A549 (cell line): Measurements from ENCODE around the gene TEX44. TPM values are rescaled to one million over a fixed set of nuclear protein-coding genes. Genes with fewer than 3 reads are reported as not detected.

Experiments used
- ATAC-seq, 2 experiments: fragments of 200-7000 bp in 1 of 2; fragments of >200 bp in 1 of 2; cut with Nextera tagmentation in 1 of 2; cut with Tn5 transposase in 1 of 2; 3 replicates each; pipeline versions ENCODE4 v1.8.0 to v1.9.1; 2018 to 2020; ENCODE audit warnings: mild to moderate bottlenecking in 1 of 2, moderate library complexity in 1 of 2
- CTCF ChIA-PET: fragments of 300-600 bp; sonication (Branson Sonifier 250); formaldehyde crosslinking; extraction: SDS; loops from one replicate; lab custom pipeline; 2021; ENCODE audit warnings: antibody characterized with exemption, inconsistent platforms; lab: Yijun Ruan, JAX
- POLR2A ChIA-PET: fragments of 350-600 bp; formaldehyde crosslinking; extraction: SDS; loops from one replicate; lab custom pipeline; 2021; ENCODE audit warnings: antibody characterized with exemption, inconsistent platforms; lab: Yijun Ruan, JAX
- DNase-seq, 2 experiments: peaks; one replicate each; pipeline versions ENCODE4 v3.0.0 to v3.0.0-alpha.2; 2011 to 2016; ENCODE audit warnings: low read depth in 1 of 2, low spot score in 1 of 2
- FAIRE-seq: peaks from 2 replicates; lab custom pipeline; 2011; peaks lifted over from hg19 to GRCh38; lab: Jason Lieb, UNC
- H3K27ac ChIP-seq, 2 experiments: fragments of >200 bp; sonication (Bioruptor Twin); formaldehyde crosslinking; 3 replicates each; pipeline ENCODE4 v1.5.1; 2016 to 2017
- H3K4me1 ChIP-seq: fragments of >200 bp; sonication (Bioruptor Twin); formaldehyde crosslinking; 3 replicates; pipeline ENCODE4 v1.6.1; 2016
- H3K4me2 ChIP-seq: fragments of >200 bp; sonication (Bioruptor Twin); formaldehyde crosslinking; 3 replicates; pipeline ENCODE4 v1.6.1; 2016
- H3K4me3 ChIP-seq: fragments of >200 bp; sonication (Bioruptor Twin); formaldehyde crosslinking; 3 replicates; pipeline ENCODE4 v1.5.1; 2016
- H3K9me3 ChIP-seq: fragments of >200 bp; sonication (Bioruptor Twin); formaldehyde crosslinking; 3 replicates; pipeline ENCODE4 v1.6.1; 2016
- CBX2 ChIP-seq: fragments of 200-600 bp; sonication (generic); IDR thresholded peaks from 2 replicates; pipeline ENCODE4 v1.6.1; 2016; ENCODE audit warnings: low read depth, mild to moderate bottlenecking, borderline replicate concordance
- CHD4 ChIP-seq: fragments of 200-600 bp; sonication (generic); IDR thresholded peaks from 2 replicates; pipeline ENCODE4 v1.6.1; 2016; ENCODE audit warnings: antibody characterized with exemption, mild to moderate bottlenecking, borderline replicate concordance
- ESRRA ChIP-seq: fragments of 150-350 bp; IDR thresholded peaks from 2 replicates; pipeline ENCODE4 v1.6.1; 2014; ENCODE audit warnings: mild to moderate bottlenecking, low read length, borderline replicate concordance
- GATA3 ChIP-seq: IDR thresholded peaks from 2 replicates; pipeline ENCODE4 v1.6.1; 2012; ENCODE audit warnings: borderline replicate concordance
- HEYL ChIP-seq: fragments of 250-450 bp; sonication (Bioruptor Pico); IDR thresholded peaks from 2 replicates; pipeline ENCODE4 v1.8.0; 2021; ENCODE audit warnings: mild to moderate bottlenecking, moderate library complexity
- MAZ ChIP-seq: fragments of 150-350 bp; IDR thresholded peaks from 2 replicates; pipeline ENCODE4 v1.6.1; 2014; ENCODE audit warnings: antibody characterized with exemption, low read depth, low read length, borderline replicate concordance
- NFE2L2 ChIP-seq: fragments of 150-350 bp; conservative IDR thresholded peaks from 2 replicates; pipeline ENCODE4 v1.6.1; 2014; ENCODE audit warnings: low read length
- PHF8 ChIP-seq: fragments of 200-600 bp; sonication (generic); IDR thresholded peaks from 2 replicates; pipeline ENCODE4 v1.6.1; 2016; ENCODE audit warnings: low read depth, mild to moderate bottlenecking, antibody characterized with exemption, moderate library complexity, borderline replicate concordance
- SMC3 ChIP-seq: fragments of >200 bp; sonication (Bioruptor Twin); formaldehyde crosslinking; IDR thresholded peaks from 3 replicates; pipeline ENCODE4 v1.6.1; 2018; ENCODE audit warnings: inconsistent platforms
- ZFP36 ChIP-seq: fragments of 450-650 bp; IDR thresholded peaks from 2 replicates; pipeline ENCODE4 v1.6.1; 2014; ENCODE audit warnings: borderline replicate concordance; ENCODE audit not compliant: partially characterized antibody
- ZNF302 ChIP-seq: fragments of 250-450 bp; sonication (Bioruptor Pico); IDR thresholded peaks from 2 replicates; pipeline ENCODE4 v1.9.0; 2021; ENCODE audit warnings: inconsistent platforms, mild to moderate bottlenecking, moderate library complexity
- WGBS: methylation state at CpG from one replicate; pipeline ENCODE4 v1.1.6; 2017; ENCODE audit errors: missing lambda C conversion rate; 5-methylcytosine and 5-hydroxymethylcytosine counted together
- polyA plus RNA-seq, 4 experiments: library from polyadenylated mRNA; depleted of rRNA in 3 of 4; stranded (reverse); fragments of >200 nt; fragmentation: RNase III in 1 of 4; extraction: RNeasy Plus Mini Kit Qiagen cat#74134 plus additional on column Dnase treatment in 1 of 4; gene quantifications; 2 replicates in 3 of 4; 3 replicates in 1 of 4; pipeline ENCODE4 v1.2.3, GENCODE V29; 2011 to 2017
- TF ChIP-seq, protein P1 (sequence below): fragments of >200 bp; sonication (Bioruptor Twin); formaldehyde crosslinking; IDR thresholded peaks from 3 replicates; pipeline ENCODE4 v1.6.1; 2016
- TF ChIP-seq, protein P2 (sequence below): fragments of 150-350 bp; IDR thresholded peaks from 2 replicates; pipeline ENCODE4 v1.6.1; 2014; ENCODE audit warnings: low read depth, mild to moderate bottlenecking, low read length
- TF ChIP-seq, protein P3 (sequence below): fragments of 250-450 bp; sonication (Bioruptor Pico); IDR thresholded peaks from 2 replicates; pipeline ENCODE4 v1.5.0; 2020; ENCODE audit warnings: low read depth, mild to moderate bottlenecking, moderate library complexity
- TF ChIP-seq, protein P4 (sequence below): IDR thresholded peaks from 2 replicates; pipeline ENCODE4 v1.6.1; 2012; ENCODE audit warnings: low read depth, borderline replicate concordance
- TF ChIP-seq, protein P5 (sequence below): fragments of 200-600 bp; sonication (generic); IDR thresholded peaks from 2 replicates; pipeline ENCODE4 v1.6.1; 2016; ENCODE audit warnings: antibody characterized with exemption, mild to moderate bottlenecking, moderate library complexity

The TEX44 gene
- polyA plus RNA-seq, 2 of the 4 experiments (the other 2 are of a cell fraction) = not detected

DNA sequence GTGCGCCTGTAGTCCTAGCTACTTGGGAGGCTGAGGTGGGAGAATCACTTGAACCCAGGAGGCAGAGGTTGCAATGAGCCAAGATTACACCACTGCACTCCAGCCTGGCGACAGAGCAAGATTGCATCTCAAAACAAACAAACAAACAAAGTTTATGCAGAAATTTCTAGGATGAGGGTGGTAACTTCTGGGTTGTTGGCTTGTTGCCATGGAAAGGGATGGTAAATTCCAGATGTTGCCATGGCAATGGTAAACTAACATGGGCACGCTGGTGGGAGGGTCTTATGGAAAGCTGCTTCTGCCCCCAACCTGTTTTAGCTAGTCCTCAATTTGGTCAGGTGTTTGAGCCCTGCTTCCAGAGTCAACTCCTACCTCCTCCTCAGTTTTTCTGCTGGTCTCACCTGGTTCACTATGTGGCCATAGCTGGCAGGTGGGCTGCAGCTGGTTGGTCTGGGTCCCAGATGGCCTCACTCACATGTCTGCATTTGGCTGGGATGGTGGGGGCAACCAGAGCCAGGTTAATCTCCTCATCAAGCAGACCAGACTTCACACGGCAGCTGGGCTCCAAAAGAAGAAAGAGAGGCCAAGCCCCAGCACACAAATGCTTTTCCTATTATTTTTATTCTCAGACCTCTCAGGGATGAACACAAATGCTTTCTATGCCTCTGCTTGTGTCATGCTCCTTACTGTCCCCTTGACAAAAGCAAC lies 26.6 kb upstream of the TEX44 start:
- no peak for ATAC-seq
- no peak for FAIRE-seq
- DNase-seq = peak in 1 of 2 experiments; percentile 40
- Histone ChIP-seq H3K27ac (no peak overlapping the region), H3K4me2 (no peak overlapping the region), H3K4me3 (no peak overlapping the region), H3K9me3 (no peaks in the 10 kb centered on the region), H3K4me1 (no peaks in the 10 kb centered on the region)
- ChIA-PET POLR2A (no interaction called here), CTCF (interaction anchor here (0.9 to 15.7 kb wide), 8 partner anchors 9 to 234 kb away, joined by 3 to 208 read pairs (median 4); partner anchors contain the start of gene TEX44)
- TF ChIP-seq PHF8 (no peak), MAZ (no peak), NFE2L2 (no peak)
- TF ChIP-seq, protein P1, sequence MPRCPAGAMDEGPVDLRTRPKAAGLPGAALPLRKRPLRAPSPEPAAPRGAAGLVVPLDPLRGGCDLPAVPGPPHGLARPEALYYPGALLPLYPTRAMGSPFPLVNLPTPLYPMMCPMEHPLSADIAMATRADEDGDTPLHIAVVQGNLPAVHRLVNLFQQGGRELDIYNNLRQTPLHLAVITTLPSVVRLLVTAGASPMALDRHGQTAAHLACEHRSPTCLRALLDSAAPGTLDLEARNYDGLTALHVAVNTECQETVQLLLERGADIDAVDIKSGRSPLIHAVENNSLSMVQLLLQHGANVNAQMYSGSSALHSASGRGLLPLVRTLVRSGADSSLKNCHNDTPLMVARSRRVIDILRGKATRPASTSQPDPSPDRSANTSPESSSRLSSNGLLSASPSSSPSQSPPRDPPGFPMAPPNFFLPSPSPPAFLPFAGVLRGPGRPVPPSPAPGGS = no peak
- TF ChIP-seq, protein P2, sequence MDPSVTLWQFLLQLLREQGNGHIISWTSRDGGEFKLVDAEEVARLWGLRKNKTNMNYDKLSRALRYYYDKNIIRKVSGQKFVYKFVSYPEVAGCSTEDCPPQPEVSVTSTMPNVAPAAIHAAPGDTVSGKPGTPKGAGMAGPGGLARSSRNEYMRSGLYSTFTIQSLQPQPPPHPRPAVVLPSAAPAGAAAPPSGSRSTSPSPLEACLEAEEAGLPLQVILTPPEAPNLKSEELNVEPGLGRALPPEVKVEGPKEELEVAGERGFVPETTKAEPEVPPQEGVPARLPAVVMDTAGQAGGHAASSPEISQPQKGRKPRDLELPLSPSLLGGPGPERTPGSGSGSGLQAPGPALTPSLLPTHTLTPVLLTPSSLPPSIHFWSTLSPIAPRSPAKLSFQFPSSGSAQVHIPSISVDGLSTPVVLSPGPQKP = no peak
- TF ChIP-seq, all 56 proteins: peak for 0
- WGBS = 53% methylated on average over 4 of the region's 4 CpGs

GRCh38 chr2:231567159-231567558 lies 25.5 kb upstream of the TEX44 start:
- CTCF ChIA-PET = interaction anchor here (1.2 to 15.7 kb wide), 5 partner anchors 8 to 106 kb away, joined by 3 to 208 read pairs (median 5); partner anchors contain the start of gene TEX44

GRCh38 chr2:231568098-231568784 lies 24.4 kb upstream of the TEX44 start:
- Histone ChIP-seq H3K27ac (no peak overlapping the region), H3K9me3 (no peaks in the 10 kb centered on the region), H3K4me3 (no peak overlapping the region), H3K4me2 (no peak overlapping the region), H3K4me1 (no peaks in the 10 kb centered on the region)
- WGBS = 88% methylated on average over 4 of the region's 6 CpGs
- ATAC-seq = peak; percentile 15 to 42; a peak in 1 of 6 replicates
- DNase-seq = no peak
- ChIA-PET POLR2A (no interaction called here), CTCF (interaction anchor here (1.0 to 15.7 kb wide), 7 partner anchors 8 to 156 kb away, joined by 3 to 208 read pairs (median 3); partner anchors contain the start of gene TEX44)
- FAIRE-seq = no peak
- TF ChIP-seq HEYL (CRISPR knock-in tag) (no peak), GATA3 (no peak), SMC3 (no peak), CHD4 (no peak), ESRRA (no peak), CBX2 (no peak), ZNF302 (no peak), ZFP36 (no peak)
- TF ChIP-seq, protein P1 = no peak
- TF ChIP-seq, protein P2 = no peak
- TF ChIP-seq, protein P3, sequence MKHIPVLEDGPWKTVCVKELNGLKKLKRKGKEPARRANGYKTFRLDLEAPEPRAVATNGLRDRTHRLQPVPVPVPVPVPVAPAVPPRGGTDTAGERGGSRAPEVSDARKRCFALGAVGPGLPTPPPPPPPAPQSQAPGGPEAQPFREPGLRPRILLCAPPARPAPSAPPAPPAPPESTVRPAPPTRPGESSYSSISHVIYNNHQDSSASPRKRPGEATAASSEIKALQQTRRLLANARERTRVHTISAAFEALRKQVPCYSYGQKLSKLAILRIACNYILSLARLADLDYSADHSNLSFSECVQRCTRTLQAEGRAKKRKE (CRISPR knock-in tag) = no peak
- TF ChIP-seq, protein P4, sequence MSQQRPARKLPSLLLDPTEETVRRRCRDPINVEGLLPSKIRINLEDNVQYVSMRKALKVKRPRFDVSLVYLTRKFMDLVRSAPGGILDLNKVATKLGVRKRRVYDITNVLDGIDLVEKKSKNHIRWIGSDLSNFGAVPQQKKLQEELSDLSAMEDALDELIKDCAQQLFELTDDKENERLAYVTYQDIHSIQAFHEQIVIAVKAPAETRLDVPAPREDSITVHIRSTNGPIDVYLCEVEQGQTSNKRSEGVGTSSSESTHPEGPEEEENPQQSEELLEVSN = no peak

More at GRCh38 chr2:231567159-231567558, 25.5 kb upstream of the TEX44 start:
- POLR2A ChIA-PET = no interaction called here
- DNase-seq (no peak), ATAC-seq (no peak), FAIRE-seq (no peak)
- no peak overlapping the region for H3K27ac ChIP-seq
- 43% methylated on average over 3 of the region's 3 CpGs for WGBS
- H3K4me2 ChIP-seq = no peak overlapping the region
- no peaks in the 10 kb centered on the region for H3K9me3 ChIP-seq
- H3K4me3 ChIP-seq = no peak overlapping the region
- TF ChIP-seq, protein P5, sequence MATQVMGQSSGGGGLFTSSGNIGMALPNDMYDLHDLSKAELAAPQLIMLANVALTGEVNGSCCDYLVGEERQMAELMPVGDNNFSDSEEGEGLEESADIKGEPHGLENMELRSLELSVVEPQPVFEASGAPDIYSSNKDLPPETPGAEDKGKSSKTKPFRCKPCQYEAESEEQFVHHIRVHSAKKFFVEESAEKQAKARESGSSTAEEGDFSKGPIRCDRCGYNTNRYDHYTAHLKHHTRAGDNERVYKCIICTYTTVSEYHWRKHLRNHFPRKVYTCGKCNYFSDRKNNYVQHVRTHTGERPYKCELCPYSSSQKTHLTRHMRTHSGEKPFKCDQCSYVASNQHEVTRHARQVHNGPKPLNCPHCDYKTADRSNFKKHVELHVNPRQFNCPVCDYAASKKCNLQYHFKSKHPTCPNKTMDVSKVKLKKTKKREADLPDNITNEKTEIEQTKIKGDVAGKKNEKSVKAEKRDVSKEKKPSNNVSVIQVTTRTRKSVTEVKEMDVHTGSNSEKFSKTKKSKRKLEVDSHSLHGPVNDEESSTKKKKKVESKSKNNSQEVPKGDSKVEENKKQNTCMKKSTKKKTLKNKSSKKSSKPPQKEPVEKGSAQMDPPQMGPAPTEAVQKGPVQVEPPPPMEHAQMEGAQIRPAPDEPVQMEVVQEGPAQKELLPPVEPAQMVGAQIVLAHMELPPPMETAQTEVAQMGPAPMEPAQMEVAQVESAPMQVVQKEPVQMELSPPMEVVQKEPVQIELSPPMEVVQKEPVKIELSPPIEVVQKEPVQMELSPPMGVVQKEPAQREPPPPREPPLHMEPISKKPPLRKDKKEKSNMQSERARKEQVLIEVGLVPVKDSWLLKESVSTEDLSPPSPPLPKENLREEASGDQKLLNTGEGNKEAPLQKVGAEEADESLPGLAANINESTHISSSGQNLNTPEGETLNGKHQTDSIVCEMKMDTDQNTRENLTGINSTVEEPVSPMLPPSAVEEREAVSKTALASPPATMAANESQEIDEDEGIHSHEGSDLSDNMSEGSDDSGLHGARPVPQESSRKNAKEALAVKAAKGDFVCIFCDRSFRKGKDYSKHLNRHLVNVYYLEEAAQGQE = no peak
- TF ChIP-seq, all 56 proteins: peak for 0
- no peaks in the 10 kb centered on the region for H3K4me1 ChIP-seq
